ENCODE data around the gene REPIN1. TPM values are rescaled to one million over a fixed set of nuclear protein-coding genes. Genes with fewer than 3 reads are reported as not detected.

REPIN1 gene
- total RNA-seq, result 28.0 and 47.5 TPM in 2 replicates

DNA sequence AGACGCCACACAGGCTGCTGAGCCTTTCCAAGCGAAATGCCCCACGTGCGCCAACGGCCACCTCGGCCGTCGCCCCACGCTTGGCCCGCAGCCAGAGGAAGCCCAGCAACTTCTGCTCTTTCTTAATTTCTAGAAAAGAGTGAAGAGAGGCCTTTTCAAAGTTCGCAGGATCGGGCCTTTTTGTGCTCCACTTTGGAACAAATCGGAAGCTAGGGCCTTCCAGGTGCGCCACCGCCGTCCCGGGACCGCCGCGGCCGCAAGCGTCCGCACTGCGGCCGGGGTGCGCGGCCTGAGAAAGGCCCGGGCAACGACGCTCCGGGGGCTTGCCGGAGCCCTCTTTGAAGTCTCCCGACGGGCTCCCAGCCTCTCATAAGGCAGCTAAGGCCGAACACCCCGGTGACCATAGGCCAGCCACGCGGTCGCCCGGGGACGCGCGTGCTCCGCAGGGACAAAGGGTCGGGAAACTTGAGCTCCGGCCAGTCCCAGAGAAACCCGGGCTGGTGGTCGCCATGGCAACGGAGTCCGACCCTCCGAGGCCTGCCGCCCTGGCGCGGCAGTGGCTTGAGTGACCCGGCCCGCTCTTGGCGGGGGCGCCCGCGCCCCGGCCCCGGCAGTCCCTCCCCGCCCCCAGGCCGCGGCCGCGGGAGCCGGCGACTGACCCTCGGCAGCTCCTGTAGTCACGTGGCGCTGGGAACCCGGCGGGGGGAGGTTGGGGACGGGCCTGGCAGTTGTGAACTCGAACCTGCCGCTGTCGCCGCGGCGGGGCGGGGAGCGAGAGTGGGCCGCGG, at the start of gene REPIN1:
Gene REPIN1 (plus strand): TSS at position 727 of the 788 bp plus-strand sequence. CDS start 890 bp downstream, outside the sequence.

GRCh38 chr7:150322833-150323681, 45.6 kb upstream of the REPIN1 start, which contains the start of the genes ACTR3C and LRRC61:
TSS of gene ACTR3C (minus strand) at chr7:150323545. CDS start at chr7:150295296, 28,249 bp downstream.
TSS of gene LRRC61 (plus strand) at chr7:150323355. CDS start at chr7:150336862, 13,507 bp downstream.

DNA sequence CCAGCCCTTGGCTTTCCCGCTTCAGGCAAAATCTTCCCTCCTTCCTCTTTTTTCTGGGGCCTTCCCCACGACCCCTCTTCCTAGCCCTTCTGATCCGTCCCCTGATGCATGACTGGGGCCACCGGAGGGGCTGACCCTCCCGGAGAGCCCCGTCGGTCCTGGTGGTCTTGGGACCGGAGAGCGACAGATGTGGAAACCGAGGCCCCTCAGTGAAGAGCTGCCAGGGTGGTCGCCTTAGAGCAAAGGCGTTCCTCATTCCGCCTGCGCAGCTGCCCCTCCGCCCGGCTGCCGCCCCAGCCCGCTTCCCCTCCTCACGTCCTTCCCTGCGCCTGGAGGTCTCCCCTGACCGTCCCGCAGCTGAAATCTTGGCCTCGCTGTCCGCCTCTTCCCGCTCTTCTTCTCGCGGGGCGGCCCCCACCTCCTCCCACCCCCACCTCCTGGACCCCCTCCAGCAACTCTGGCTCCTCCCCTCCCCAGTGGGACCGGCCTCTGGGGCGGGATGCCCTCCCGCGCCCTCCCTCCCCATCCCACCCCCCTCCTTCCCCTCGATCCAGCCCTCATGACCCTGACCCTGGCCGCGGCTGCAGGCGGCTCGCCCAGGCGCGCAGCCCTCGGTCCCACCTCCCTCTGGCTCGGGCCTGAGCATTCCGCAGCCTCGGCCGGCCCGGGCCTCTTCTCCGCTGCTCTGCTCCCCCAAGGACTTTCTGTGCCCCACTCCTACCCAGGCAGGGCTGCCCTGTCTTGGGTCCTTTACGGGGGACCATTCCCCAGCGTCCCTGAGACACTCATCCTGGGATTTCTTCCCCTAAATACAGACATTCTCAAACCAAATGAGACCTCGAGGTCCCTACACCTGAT, 27.1 kb upstream of the REPIN1 start, which contains the start of gene RARRES2:
Gene RARRES2 (minus strand): TSS at position 367 of the 858 bp plus-strand sequence. CDS start 1,020 bp downstream, outside the sequence.

DNA sequence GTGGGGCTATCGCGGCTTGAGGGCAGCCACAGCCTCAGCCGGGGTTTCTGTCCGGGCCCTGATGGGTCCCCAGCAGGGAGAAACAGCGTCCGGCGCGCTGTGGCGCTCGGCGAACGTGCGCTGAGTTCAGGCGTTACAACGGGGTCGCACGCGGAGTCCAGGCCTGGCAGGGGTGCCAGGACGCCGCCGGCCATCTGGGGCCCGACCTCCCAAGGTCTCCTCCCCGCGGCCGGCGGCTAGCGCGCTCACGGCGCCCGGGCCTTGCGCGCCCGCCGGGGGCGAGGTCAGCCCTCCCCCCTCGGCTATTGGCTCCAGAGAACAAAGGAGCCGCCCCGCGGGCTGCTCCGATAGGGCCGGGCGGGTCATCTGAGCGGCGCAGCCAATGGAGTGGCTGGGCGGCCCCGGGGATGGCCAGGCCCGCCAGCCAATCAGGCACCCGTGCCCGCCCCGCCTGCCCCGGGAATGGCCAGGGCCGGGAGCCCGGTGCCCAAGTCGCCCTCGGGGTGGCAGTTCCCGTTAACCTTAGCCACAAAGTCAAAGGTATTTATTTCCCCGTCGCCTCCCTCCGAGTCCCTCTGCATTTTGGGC, 10.3 kb downstream of the REPIN1 start, which contains the start of gene ZNF775:
Gene ZNF775 (plus strand): TSS at position 478 of the 588 bp plus-strand sequence. CDS start 9,141 bp downstream, outside the sequence.

Other genes with a start within 250 kb of the REPIN1 start
- 10.4 and 10.6 TPM in 2 replicates for gene LRRC61, start 45.5 kb upstream of the REPIN1 start, total RNA-seq
- gene ACTR3C, start 45.3 kb upstream of the REPIN1 start, total RNA-seq, result 4.5 and 11.6 TPM in 2 replicates
- gene RARRES2, start 27.2 kb upstream of the REPIN1 start, total RNA-seq, result 0.21 and 9.2 TPM in 2 replicates
- gene ZNF775, start 10.5 kb downstream of the REPIN1 start, total RNA-seq, result 3.4 and 3.8 TPM in 2 replicates
- under 0.01 and 0.21 TPM in 2 replicates for gene GIMAP8, start 81.8 kb downstream of the REPIN1 start, total RNA-seq
- gene GIMAP7, start 146.1 kb downstream of the REPIN1 start, total RNA-seq, result under 0.01 TPM in 1 of 2 replicates, not detected in the other
- gene GIMAP4, start 198.6 kb downstream of the REPIN1 start, total RNA-seq, result 0.21 and 2.2 TPM in 2 replicates